C4-2B (cell line): ENCODE measurements around the gene CNTN4.

ENCODE experiments used
- CTCF ChIP-seq: fragments of 450-650 bp; conservative IDR thresholded peaks from 2 replicates; pipeline ENCODE4 v1.5.1; 2017; ENCODE audit warnings: mild to moderate bottlenecking
- ZFX ChIP-seq: fragments of 450-650 bp; IDR thresholded peaks from 2 replicates; pipeline ENCODE4 v1.6.1; 2017

- TF ChIP-seq CTCF, result no peak
- no peak for TF ChIP-seq ZFX
These were observed 119.7 kb downstream of the CNTN4 start for GRCh38 chr3:2218375-2218774.
